ENCODE measurements around the gene PNPLA3.

- no peak for TF ChIP-seq POLR2A (IDR thresholded peaks at IDR 0.05; ENCODE audit: low read depth, low read length)
- no peak for TF ChIP-seq POLR2AphosphoS5 (IDR thresholded peaks at IDR 0.05; ENCODE audit: low read depth, low read length)
Observed at GRCh38 chr22:43917521-43917920, 6.1 kb upstream of the PNPLA3 start.
